ENCODE results near the gene SRA1. TPM values are rescaled to one million over a fixed set of nuclear protein-coding genes. Genes with fewer than 3 reads are reported as not detected.
A peak's percentile ranks its signal among the peaks of the same experiment; 100 is the strongest.

The SRA1 gene
- total RNA-seq, 1 donor from 2014 or later = 14.5 TPM

GRCh38 chr5:140549237-140550144 is 7.8 kb downstream of the SRA1 start:
- no peak for DNase-seq

GRCh38 chr5:140548791-140549190 is 8.5 kb downstream of the SRA1 start:
- no peak for DNase-seq

GRCh38 chr5:140548300-140548688 is 9.0 kb downstream of the SRA1 start:
- peak; percentile 21 for DNase-seq

- DNase-seq = peak; percentile 95
Measured at GRCh38 chr5:140547508-140548299, 9.6 kb downstream of the SRA1 start, which contains the start of gene EIF4EBP3. Gene EIF4EBP3 (plus strand): TSS chr5:140547662. CDS start chr5:140547738, 76 bp downstream.

GRCh38 chr5:140546851-140547507 is 10.3 kb downstream of the SRA1 start:
- no peak for DNase-seq

- no peak for DNase-seq
Measured at GRCh38 chr5:140545606-140546005, 11.7 kb downstream of the SRA1 start.

- no peak for DNase-seq
Measured at GRCh38 chr5:140544986-140545385, 12.3 kb downstream of the SRA1 start.

GRCh38 chr5:140542972-140543371 is 14.3 kb downstream of the SRA1 start:
- no peak for DNase-seq

GRCh38 chr5:140540227-140540626 is 17.0 kb downstream of the SRA1 start:
- no peak for DNase-seq

- DNase-seq = no peak
Measured at GRCh38 chr5:140524003-140524402, 33.3 kb downstream of the SRA1 start.

- no peak for DNase-seq
Measured at GRCh38 chr5:140513124-140513523, 44.1 kb downstream of the SRA1 start.

GRCh38 chr5:140509898-140510297 is 47.4 kb downstream of the SRA1 start:
- no peak for DNase-seq

GRCh38 chr5:140502834-140503233 is 54.4 kb downstream of the SRA1 start:
- DNase-seq = no peak

Small RNA genes lying within 50 kb of the gene (small RNA-seq; reads per million reads assigned to genes)
- gene RF00279 (ENCODE audit: low replicate concordance) (not detected), gene RF00443 (ENCODE audit: low replicate concordance) (not detected)

Other genes starting within 250 kb of the SRA1 start
- gene HBEGF, start 210.9 kb downstream of the SRA1 start, total RNA-seq = 16.7 TPM
- gene SLC4A9, start 197.3 kb downstream of the SRA1 start, total RNA-seq = not detected
- 132 TPM for gene ANKHD1, start 155.6 kb downstream of the SRA1 start, total RNA-seq
- gene EIF4EBP3, start 9.8 kb downstream of the SRA1 start, total RNA-seq = 1.3 TPM
- gene APBB3, start 7.1 kb upstream of the SRA1 start, total RNA-seq = 14.8 TPM
- 9.5 TPM for gene SLC35A4, start 7.4 kb upstream of the SRA1 start, total RNA-seq
- gene CD14, start 75.7 kb upstream of the SRA1 start, total RNA-seq = 52.3 TPM
- gene TMCO6, start 82.0 kb upstream of the SRA1 start, total RNA-seq = 6.5 TPM
- 33.9 TPM for gene NDUFA2, start 90.2 kb upstream of the SRA1 start, total RNA-seq
- 51.3 TPM for gene IK, start 90.4 kb upstream of the SRA1 start, total RNA-seq
- gene WDR55, start 107.4 kb upstream of the SRA1 start, total RNA-seq = 11.8 TPM
- gene DND1, start 116.1 kb upstream of the SRA1 start, total RNA-seq = 0.30 TPM
- gene HARS1, start 133.9 kb upstream of the SRA1 start, total RNA-seq = 36.9 TPM
- 19.6 TPM for gene HARS2, start 134.0 kb upstream of the SRA1 start, total RNA-seq
- 31.4 TPM for gene ZMAT2, start 143.0 kb upstream of the SRA1 start, total RNA-seq
- not detected for gene PCDHA1, start 228.7 kb upstream of the SRA1 start, total RNA-seq
- 0.20 TPM for gene PCDHA2, start 237.4 kb upstream of the SRA1 start, total RNA-seq
- gene PCDHA3, start 243.6 kb upstream of the SRA1 start, total RNA-seq = 0.20 TPM
- gene PCDHA4, start 249.6 kb upstream of the SRA1 start, total RNA-seq = 0.30 TPM

Measured in skin of body (tissue), 3 donors.